Right atrium auricular region (tissue), 2 donors: ENCODE measurements around the gene HMGXB3. TPM values are rescaled to one million over a fixed set of nuclear protein-coding genes. Genes with fewer than 3 reads are reported as not detected.
A peak's percentile ranks its signal among the peaks of the same experiment; 100 is the strongest.

ENCODE experiments used
- DNase-seq: peaks from one replicate; pipeline ENCODE4 v3.0.0-alpha.2; 2019; ENCODE audit warnings: low spot score
- H3K27ac ChIP-seq, 2 donors: fragments of 200-600 bp; sonication (generic); 1 replicate in 1 of 2; 2 replicates in 1 of 2; pipeline ENCODE4 v1.5.1; 2016 to 2019
- H3K27me3 ChIP-seq, 2 donors: fragments of 200-600 bp; sonication (generic); one replicate each; pipeline versions ENCODE4 v1.5.1 to v1.6.0; 2017 to 2019
- H3K36me3 ChIP-seq: fragments of 200-600 bp; sonication (generic); one replicate; pipeline ENCODE4 v1.5.1; 2016
- H3K4me1 ChIP-seq, 2 donors: fragments of 200-600 bp; sonication (generic); one replicate each; pipeline versions ENCODE4 v1.5.1 to v1.6.0; 2017 to 2019
- H3K4me3 ChIP-seq, 2 donors: fragments of 200-600 bp; sonication (generic); 1 replicate in 1 of 2; 2 replicates in 1 of 2; pipeline ENCODE4 v1.5.1; 2017 to 2019; ENCODE audit warnings: mild to moderate bottlenecking in 1 of 2, moderate library complexity in 1 of 2
- H3K9me3 ChIP-seq, 2 donors: fragments of 200-600 bp; sonication (generic); one replicate each; pipeline ENCODE4 v1.5.1; 2019
- CTCF ChIP-seq, 2 donors: fragments of 200-600 bp; sonication (generic); IDR thresholded peaks; one replicate each; pipeline ENCODE4 v1.5.1; 2019; ENCODE audit warnings: antibody characterized with exemption in 2 of 2
- total RNA-seq, 2 donors: library from RNA; depleted of rRNA; stranded (reverse); fragments of >200 nt; gene quantifications; one replicate each; pipeline ENCODE4 v1.1.0, GENCODE V29; 2016

The HMGXB3 gene
- total RNA-seq, 2 donors from 2014 or later, result 18.4 to 21.1 TPM

- no peaks in the 10 kb centered on the region for H3K27me3 ChIP-seq
- TF ChIP-seq CTCF (IDR thresholded peaks at IDR 0.05), result no peak
- H3K4me3 ChIP-seq, result no peak overlapping the region
- peaks cover 76% of the 10 kb centered on the region for H3K36me3 ChIP-seq
- no peaks in the 10 kb centered on the region for H3K9me3 ChIP-seq
- peaks cover 0 to 17% of the 10 kb centered on the region in 2 donors for H3K4me1 ChIP-seq
- no peak for DNase-seq
- H3K27ac ChIP-seq, result no peak overlapping the region
Observed at GRCh38 chr5:150017226-150018005, 16.9 kb downstream of the HMGXB3 start.

GRCh38 chr5:150020249-150020648 is 19.7 kb downstream of the HMGXB3 start:
- Histone ChIP-seq H3K36me3 (peaks cover 71% of the 10 kb centered on the region), H3K27me3 (no peaks in the 10 kb centered on the region), H3K4me1 (peaks cover 0 to 42% of the 10 kb centered on the region in 2 donors), H3K4me3 (no peak overlapping the region), H3K9me3 (no peaks in the 10 kb centered on the region), H3K27ac (no peak overlapping the region)
- TF ChIP-seq CTCF (IDR thresholded peaks at IDR 0.05), result no peak
- no peak for DNase-seq

GRCh38 chr5:150021491-150022157 is 21.1 kb downstream of the HMGXB3 start:
- Histone ChIP-seq H3K36me3 (peaks cover 73% of the 10 kb centered on the region), H3K27ac (peak overlapping the region; percentile 22 to 58), H3K4me3 (no peak overlapping the region), H3K4me1 (peaks cover 0 to 42% of the 10 kb centered on the region in 2 donors), H3K9me3 (no peaks in the 10 kb centered on the region), H3K27me3 (no peaks in the 10 kb centered on the region)
- TF ChIP-seq CTCF (IDR thresholded peaks at IDR 0.05), result no peak
- no peak for DNase-seq

GRCh38 chr5:150022158-150022531 is 21.6 kb downstream of the HMGXB3 start:
- Histone ChIP-seq H3K36me3 (peaks cover 74% of the 10 kb centered on the region), H3K9me3 (no peaks in the 10 kb centered on the region), H3K27me3 (no peaks in the 10 kb centered on the region), H3K27ac (peak overlapping the region; percentile 22 to 58), H3K4me3 (no peak overlapping the region), H3K4me1 (peaks cover 0 to 42% of the 10 kb centered on the region in 2 donors)
- no peak for DNase-seq
- no peak for TF ChIP-seq CTCF (IDR thresholded peaks at IDR 0.05)

GRCh38 chr5:150022681-150023080 is 22.1 kb downstream of the HMGXB3 start:
- TF ChIP-seq CTCF (IDR thresholded peaks at IDR 0.05), result no peak
- H3K27ac ChIP-seq, result peak overlapping the region; percentile 19 to 58
- peaks cover 79% of the 10 kb centered on the region for H3K36me3 ChIP-seq
- no peak overlapping the region for H3K4me3 ChIP-seq
- no peak for DNase-seq
- H3K27me3 ChIP-seq, result no peaks in the 10 kb centered on the region
- peaks cover 0 to 42% of the 10 kb centered on the region in 2 donors for H3K4me1 ChIP-seq
- H3K9me3 ChIP-seq, result no peaks in the 10 kb centered on the region
